PC-3 (cell line): ENCODE results near the gene TNFAIP8. TPM values are rescaled to one million over a fixed set of nuclear protein-coding genes. Genes with fewer than 3 reads are reported as not detected.

Experiments
- ATAC-seq: fragments of 200-7000 bp; cut with Tn5 transposase; 2 replicates; pipeline ENCODE4 v1.9.1; 2020; ENCODE audit warnings: mild to moderate bottlenecking, moderate library complexity
- BruUV-seq: library from RNA; stranded (reverse); fragments of 400-500 nt; replicated peaks from 2 replicates; lab custom pipeline; 2021; lab: Mats Ljungman, UMichigan
- CTCF ChIA-PET: fragments of 300-600 bp; sonication (Branson Sonifier 250); formaldehyde crosslinking; loops from one replicate; lab custom pipeline; 2022; ENCODE audit warnings: antibody characterized with exemption; lab: Charles Lee
- POLR2A ChIA-PET: fragments of 300-600 bp; sonication (Branson Sonifier 250); formaldehyde crosslinking; loops from one replicate; lab custom pipeline; 2022; ENCODE audit warnings: antibody characterized with exemption; ENCODE audit not compliant: unreplicated experiment; lab: Charles Lee
- DNase-seq: peaks from one replicate; pipeline ENCODE4 v3.0.0-alpha.2; 2015
- H2AFZ ChIP-seq: fragments of 300-600 bp; sonication (generic); 2 replicates; pipeline ENCODE4 v1.6.0; 2016; ENCODE audit warnings: antibody characterized with exemption, low read length
- H3F3A ChIP-seq: fragments of 300-600 bp; sonication (generic); one replicate; pipeline ENCODE4 v1.6.0; 2017; ENCODE audit warnings: antibody characterized with exemption, low read length, control low read depth, mild to moderate bottlenecking; ENCODE audit not compliant: unreplicated experiment
- H3K27ac ChIP-seq: fragments of 300-600 bp; sonication (generic); 2 replicates; pipeline ENCODE4 v1.5.1; 2016; ENCODE audit warnings: mild to moderate bottlenecking, low read length
- H3K27me3 ChIP-seq: fragments of 300-600 bp; sonication (generic); 2 replicates; pipeline ENCODE4 v1.6.1; 2016; ENCODE audit warnings: low read length, mixed read lengths
- H3K36me3 ChIP-seq: fragments of 300-600 bp; sonication (generic); 2 replicates; pipeline ENCODE4 v1.6.1; 2016; ENCODE audit warnings: low read depth, mixed run types, low read length, mixed read lengths
- H3K4me1 ChIP-seq: fragments of 300-600 bp; sonication (generic); 2 replicates; pipeline ENCODE4 v1.5.1; 2016; ENCODE audit warnings: low read length; ENCODE audit not compliant: insufficient read depth
- H3K4me2 ChIP-seq: fragments of 300-600 bp; sonication (generic); 2 replicates; pipeline ENCODE4 v1.6.0; 2016; ENCODE audit warnings: low read length
- H3K4me3 ChIP-seq: fragments of 300-600 bp; sonication (generic); 2 replicates; pipeline ENCODE4 v1.5.1; 2016; ENCODE audit warnings: mild to moderate bottlenecking, low read length, mixed read lengths
- H3K79me2 ChIP-seq: fragments of 300-600 bp; sonication (generic); 2 replicates; pipeline ENCODE4 v1.6.1; 2017; ENCODE audit warnings: low read length, mixed read lengths
- H3K9ac ChIP-seq: fragments of 300-600 bp; sonication (generic); 2 replicates; pipeline ENCODE4 v1.6.0; 2016; ENCODE audit warnings: mild to moderate bottlenecking, low read length
- H3K9me2 ChIP-seq: fragments of 300-600 bp; sonication (generic); replicated peaks from 2 replicates; pipeline ENCODE4 v1.6.1; 2016; ENCODE audit warnings: mixed run types, low read length, mixed read lengths
- H3K9me3 ChIP-seq: fragments of 300-600 bp; sonication (generic); 2 replicates; pipeline ENCODE4 v1.6.1; 2016; ENCODE audit warnings: low read length, mixed read lengths
- H4K20me1 ChIP-seq: fragments of 300-600 bp; sonication (generic); 2 replicates; pipeline ENCODE4 v1.6.1; 2016; ENCODE audit warnings: low read length, mixed read lengths
- CTCF ChIP-seq: fragments of 300-600 bp; sonication (generic); conservative IDR thresholded peaks from 2 replicates; pipeline ENCODE4 v1.5.1; 2017; ENCODE audit warnings: antibody characterized with exemption, low read depth, mild to moderate bottlenecking, low read length
- EZH2 ChIP-seq: fragments of 300-600 bp; sonication (generic); IDR thresholded peaks from one replicate; pipeline ENCODE4 v1.6.1; 2017; ENCODE audit warnings: antibody characterized with exemption, mild to moderate bottlenecking, low read length; ENCODE audit not compliant: unreplicated experiment
- EZH2phosphoT487 ChIP-seq: fragments of 300-600 bp; sonication (generic); IDR thresholded peaks from 2 replicates; pipeline ENCODE4 v1.6.1; 2018; ENCODE audit warnings: mild to moderate bottlenecking, antibody characterized with exemption, low read length, borderline replicate concordance
- intact Hi-C: fragments of 100-400 bp; cut with micrococcal nuclease; formaldehyde crosslinking; loops from 2 replicates; pipeline ENCODE4 v1.9.0; 2023
- total RNA-seq: library from RNA; depleted of rRNA; stranded (reverse); fragments of >200 nt; gene quantifications from 2 replicates; pipeline ENCODE4 v1.2.3, GENCODE V29; 2014

Gene TNFAIP8
- total RNA-seq, 1 experiment from 2014 or later: 20.0 TPM

- DNase-seq (no peak), ATAC-seq (no peak)
- no TSS peak for BruUV-seq
- Histone ChIP-seq H3K9me2 (no peaks in the 10 kb centered on the region), H3K27ac (no peak overlapping the region), H3K79me2 (no peaks in the 10 kb centered on the region), H3K36me3 (no peaks in the 10 kb centered on the region), H3K9ac (no peak overlapping the region), H2AFZ (no peak overlapping the region), H3K4me1 (0 out of 2 replicates have a peak, but pooled peaks cover 4% of the 10 kb centered on the region), H4K20me1 (no peaks in the 10 kb centered on the region), H3F3A (no peaks in the 10 kb centered on the region), H3K9me3 (no peaks in the 10 kb centered on the region), H3K27me3 (no peaks in the 10 kb centered on the region), H3K4me3 (no peak overlapping the region), H3K4me2 (no peak overlapping the region)
- ChIA-PET CTCF (no interaction called here), POLR2A (interaction anchor here (0.6 kb wide), 1 partner anchor 54 kb away, joined by 9 read pairs; no protein-coding TSS in a partner anchor)
- intact Hi-C loops: no loop called here
- TF ChIP-seq EZH2phosphoT487: no peak
- no peak for TF ChIP-seq EZH2
- TF ChIP-seq CTCF: no peak
These were observed 8.2 kb upstream of the TNFAIP8 start for GRCh38 chr5:119347574-119347973.

GRCh38 chr5:119347991-119348390 is 7.8 kb upstream of the TNFAIP8 start:
- no TSS peak for BruUV-seq
- Histone ChIP-seq H3F3A (no peaks in the 10 kb centered on the region), H3K9me3 (no peaks in the 10 kb centered on the region), H3K79me2 (no peaks in the 10 kb centered on the region), H4K20me1 (no peaks in the 10 kb centered on the region), H3K36me3 (no peaks in the 10 kb centered on the region), H3K4me1 (0 out of 2 replicates have a peak, but pooled peaks cover 4% of the 10 kb centered on the region), H2AFZ (no peak overlapping the region), H3K4me2 (no peak overlapping the region), H3K27ac (no peak overlapping the region), H3K9ac (no peak overlapping the region), H3K27me3 (no peaks in the 10 kb centered on the region), H3K9me2 (no peaks in the 10 kb centered on the region), H3K4me3 (no peak overlapping the region)
- ATAC-seq (no peak), DNase-seq (no peak)
- ChIA-PET CTCF (no interaction called here), POLR2A (interaction anchor here (0.6 kb wide), 1 partner anchor 54 kb away, joined by 9 read pairs; no protein-coding TSS in a partner anchor)
- TF ChIP-seq CTCF (no peak), EZH2 (no peak), EZH2phosphoT487 (no peak)
- intact Hi-C loops: no loop called here

GRCh38 chr5:119353213-119353612 is 2.6 kb upstream of the TNFAIP8 start:
- H3K9ac ChIP-seq: no peak overlapping the region
- ChIA-PET CTCF (no interaction called here), POLR2A (no interaction called here)
- H3K4me1 ChIP-seq: peaks cover 32% of the 10 kb centered on the region
- H3K4me3 ChIP-seq: no peak overlapping the region
- H4K20me1 ChIP-seq: no peaks in the 10 kb centered on the region
- DNase-seq: no peak
- H3K36me3 ChIP-seq: no peaks in the 10 kb centered on the region
- no peak for TF ChIP-seq EZH2
- TF ChIP-seq CTCF: no peak
- TF ChIP-seq EZH2phosphoT487: no peak
- H3K27me3 ChIP-seq: no peaks in the 10 kb centered on the region
- no peak for ATAC-seq
- H3K9me2 ChIP-seq: no peaks in the 10 kb centered on the region
- BruUV-seq: no TSS peak
- no peaks in the 10 kb centered on the region for H3F3A ChIP-seq
- no peak overlapping the region for H3K4me2 ChIP-seq
- H2AFZ ChIP-seq: no peak overlapping the region
- intact Hi-C loops: no loop called here
- H3K27ac ChIP-seq: no peak overlapping the region
- H3K79me2 ChIP-seq: peaks cover 25% of the 10 kb centered on the region
- H3K9me3 ChIP-seq: no peaks in the 10 kb centered on the region
